ENCODE results near the gene FXYD4.
"Not testable (repeated sequence)": the region's sequence is repeated elsewhere in the genome, so short reads cannot be mapped to it uniquely, and the experiment has no call there.

FXYD4 gene, protein sequence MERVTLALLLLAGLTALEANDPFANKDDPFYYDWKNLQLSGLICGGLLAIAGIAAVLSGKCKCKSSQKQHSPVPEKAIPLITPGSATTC

DNA sequence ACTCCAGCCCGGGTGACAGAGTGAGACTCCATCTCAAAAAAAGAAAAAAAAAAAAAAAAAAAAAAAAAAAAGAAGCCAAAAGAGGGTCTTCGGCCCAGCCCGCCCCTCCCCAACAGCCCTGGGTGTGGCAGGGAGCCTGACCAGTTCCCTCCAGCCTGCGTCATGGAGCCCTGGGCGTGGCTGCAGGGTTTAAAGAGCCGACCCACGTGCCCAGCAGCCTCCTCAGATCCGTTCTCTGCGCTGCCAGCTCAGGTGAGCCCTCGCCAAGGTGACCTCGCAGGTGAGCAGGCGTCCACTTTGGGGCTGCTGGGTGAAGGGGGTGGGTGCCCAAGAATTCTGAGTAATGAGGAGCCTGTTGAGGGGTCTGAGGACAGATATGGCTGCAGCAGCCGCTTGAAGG lies at the start of gene FXYD4:
Gene FXYD4, plus strand, starts transcription at position 219 of the 400 bp plus-strand sequence. CDS start 2,111 bp downstream, outside the sequence.
- no peak for DNase-seq (ENCODE audit: low read depth, low spot score)

DNA sequence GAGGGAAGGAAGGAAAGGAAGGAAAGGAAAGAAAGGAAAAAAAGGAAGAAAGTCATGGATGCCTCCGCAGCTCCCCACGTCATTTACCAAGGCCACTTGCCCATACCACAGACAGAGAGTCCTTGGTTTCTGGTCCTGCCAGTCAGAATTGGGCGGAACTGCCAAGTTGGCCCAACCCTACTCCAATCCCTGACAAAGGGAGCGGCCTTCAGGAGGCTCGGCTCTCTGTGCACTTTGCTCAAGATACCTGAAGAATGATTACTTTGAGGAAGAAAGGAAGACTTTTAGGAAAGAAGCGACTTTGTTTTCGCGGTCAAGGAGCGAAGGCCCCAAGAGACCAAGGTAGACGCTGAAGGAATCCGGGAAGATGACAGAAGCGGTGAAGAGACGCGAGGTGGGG lies 49.1 kb upstream of the FXYD4 start:
- DNase-seq (ENCODE audit: low read depth, low spot score), result peak; percentile 6

DNA sequence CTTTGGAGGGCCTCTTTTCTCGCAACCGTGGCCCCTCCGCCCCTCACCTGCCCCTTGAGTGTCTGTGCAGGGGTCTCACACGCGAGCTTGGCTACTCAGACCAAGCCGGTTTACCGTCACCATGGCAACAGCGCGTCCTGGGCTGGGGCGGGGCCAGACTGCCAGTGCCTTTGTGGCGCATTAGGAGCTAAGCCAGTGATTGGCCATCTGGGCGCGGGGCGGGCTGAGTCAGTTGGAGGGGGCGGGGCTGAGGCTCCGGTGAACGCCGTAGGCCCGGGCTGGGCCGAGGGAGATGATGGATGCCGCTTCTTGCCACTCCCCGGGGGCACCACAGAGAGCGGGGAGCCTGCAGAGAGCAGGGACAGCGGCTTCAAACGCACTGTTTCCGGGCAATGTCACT lies 48.7 kb upstream of the FXYD4 start:
- peak; percentile 91 for DNase-seq (ENCODE audit: low read depth, low spot score)

DNA sequence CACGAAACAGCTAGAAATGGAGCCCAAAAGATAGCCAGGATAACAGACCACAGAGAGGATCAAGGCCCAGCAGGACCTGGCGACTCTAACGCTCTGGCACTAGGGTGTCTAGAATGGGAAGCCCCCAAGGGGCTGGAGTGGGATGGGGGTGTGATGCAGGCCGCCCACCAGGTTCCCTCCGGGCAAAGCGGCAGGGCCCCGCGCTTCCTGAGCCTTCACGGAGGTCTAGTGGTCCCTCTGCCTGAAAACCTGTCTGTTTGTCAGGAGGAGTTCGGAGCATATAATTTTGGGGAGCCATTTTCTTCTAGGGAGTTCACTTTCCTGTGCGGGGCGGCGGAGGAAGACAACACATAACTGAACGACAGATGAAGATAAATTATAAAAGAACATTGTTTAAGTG lies 48.2 kb upstream of the FXYD4 start:
- no peak for DNase-seq (ENCODE audit: low read depth, low spot score)

DNA sequence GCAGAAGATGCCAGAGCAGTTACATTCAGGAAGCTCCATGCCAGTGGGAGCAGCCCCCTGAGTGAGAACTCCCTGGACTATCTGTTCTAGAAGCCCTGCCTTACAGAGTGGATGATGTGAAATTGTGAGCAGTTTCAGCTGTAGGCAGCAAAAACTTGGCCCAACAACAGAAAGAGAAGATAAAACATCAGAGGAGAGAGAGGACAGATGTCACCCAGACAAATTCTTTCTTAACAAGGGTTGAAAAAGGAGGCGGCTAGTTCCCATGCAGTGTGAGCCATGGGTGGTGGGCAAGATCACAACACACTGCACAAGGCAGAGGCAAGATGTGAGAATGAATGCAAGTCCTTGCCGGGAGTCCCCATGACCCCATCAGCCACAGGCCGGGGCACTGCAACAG lies 46.6 kb upstream of the FXYD4 start:
- DNase-seq (ENCODE audit: low read depth, low spot score), result no peak

DNA sequence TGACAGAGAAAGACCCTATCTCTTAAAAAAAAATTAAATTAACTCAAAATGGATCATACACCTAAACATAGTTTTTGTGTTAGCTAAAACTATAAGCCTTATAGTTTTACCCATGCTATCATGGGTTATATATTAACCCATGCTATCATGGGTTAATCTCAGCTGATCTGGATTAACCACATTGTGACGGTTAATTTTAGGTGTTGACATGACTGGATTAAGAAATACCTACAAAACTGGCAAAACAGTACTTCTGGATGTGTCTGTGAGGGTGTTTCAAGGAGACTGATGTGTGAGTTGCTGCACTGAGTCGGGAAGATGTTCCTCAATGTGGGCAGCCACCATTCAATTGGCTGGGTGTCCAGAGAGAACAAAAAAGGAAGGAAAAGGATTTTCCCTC lies 44.3 kb upstream of the FXYD4 start:
- no peak for DNase-seq (ENCODE audit: low read depth, low spot score)

DNA sequence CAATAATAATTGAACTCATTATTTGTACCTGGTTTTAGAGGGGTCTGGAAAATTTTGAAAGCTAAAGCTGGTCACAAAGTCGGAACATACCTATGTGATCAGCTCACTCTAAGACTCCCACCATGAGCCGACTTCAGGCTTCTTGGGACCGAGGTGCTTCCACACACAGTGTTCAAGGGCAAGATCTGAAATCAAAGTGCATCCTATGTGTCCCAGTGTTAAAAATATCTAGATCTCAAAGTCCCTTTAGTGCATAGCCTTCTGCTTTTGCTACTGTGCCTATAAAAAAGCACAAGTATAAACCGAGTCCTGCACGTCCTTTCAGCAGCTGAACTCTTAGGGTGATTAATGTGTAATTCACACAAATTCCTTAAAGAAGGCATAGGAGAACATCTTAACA lies 43.5 kb upstream of the FXYD4 start:
- no peak for DNase-seq (ENCODE audit: low read depth, low spot score)

DNA sequence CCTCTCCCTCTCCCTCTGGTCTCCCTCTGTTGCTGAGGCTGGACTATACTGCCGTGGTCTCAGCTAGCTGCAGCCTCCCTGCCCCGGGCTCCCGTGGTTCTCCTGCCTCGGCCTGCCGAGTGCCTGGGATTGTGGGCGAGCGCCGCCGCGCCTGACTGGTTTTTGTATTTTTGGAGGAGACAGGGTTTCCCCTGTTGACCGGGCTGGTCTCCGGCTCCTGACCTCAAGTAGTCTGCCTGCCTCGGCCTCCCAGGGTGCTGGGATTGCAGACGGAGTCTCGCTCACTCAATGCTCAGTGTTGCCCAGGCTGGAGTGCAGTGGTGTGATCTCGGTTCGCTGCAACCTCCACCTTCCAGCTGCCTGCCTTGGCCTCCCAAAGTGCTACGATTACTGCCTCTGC lies 42.6 kb upstream of the FXYD4 start:
- not testable (repeated sequence) for DNase-seq (ENCODE audit: low read depth, low spot score)

DNA sequence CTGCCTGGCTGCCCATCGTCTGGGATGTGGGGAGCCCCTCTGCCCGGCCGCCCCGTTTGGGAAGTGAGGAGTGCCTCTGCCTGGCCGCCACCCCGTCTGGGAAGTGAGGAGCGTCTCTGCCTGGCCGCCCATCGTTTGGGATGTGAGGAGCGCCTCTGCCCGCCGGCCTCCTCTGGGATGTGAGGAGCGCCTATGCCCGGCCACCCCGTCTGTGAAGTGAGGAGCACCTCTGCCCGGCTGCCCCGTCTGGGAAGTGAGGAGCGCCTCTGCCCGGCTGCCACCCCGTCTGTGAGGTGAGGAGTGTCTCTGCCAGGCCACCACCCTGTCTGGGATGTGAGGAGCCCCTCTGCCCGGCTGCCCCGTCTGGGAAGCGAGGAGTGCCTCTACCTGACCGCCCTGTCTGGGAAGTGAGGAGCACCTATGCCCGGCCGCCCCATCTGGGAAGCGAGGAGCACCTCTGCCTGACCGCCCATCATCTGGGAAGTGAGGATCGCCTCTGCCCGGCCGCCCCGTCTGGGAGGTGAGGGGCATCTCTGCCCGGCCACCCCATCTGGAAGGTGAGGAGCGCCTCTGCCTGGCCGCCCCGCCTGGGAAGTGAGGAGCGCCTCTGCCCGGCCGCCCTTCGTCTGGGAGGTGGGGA lies 42.1 kb upstream of the FXYD4 start:
- not testable (repeated sequence) for DNase-seq (ENCODE audit: low read depth, low spot score)

DNA sequence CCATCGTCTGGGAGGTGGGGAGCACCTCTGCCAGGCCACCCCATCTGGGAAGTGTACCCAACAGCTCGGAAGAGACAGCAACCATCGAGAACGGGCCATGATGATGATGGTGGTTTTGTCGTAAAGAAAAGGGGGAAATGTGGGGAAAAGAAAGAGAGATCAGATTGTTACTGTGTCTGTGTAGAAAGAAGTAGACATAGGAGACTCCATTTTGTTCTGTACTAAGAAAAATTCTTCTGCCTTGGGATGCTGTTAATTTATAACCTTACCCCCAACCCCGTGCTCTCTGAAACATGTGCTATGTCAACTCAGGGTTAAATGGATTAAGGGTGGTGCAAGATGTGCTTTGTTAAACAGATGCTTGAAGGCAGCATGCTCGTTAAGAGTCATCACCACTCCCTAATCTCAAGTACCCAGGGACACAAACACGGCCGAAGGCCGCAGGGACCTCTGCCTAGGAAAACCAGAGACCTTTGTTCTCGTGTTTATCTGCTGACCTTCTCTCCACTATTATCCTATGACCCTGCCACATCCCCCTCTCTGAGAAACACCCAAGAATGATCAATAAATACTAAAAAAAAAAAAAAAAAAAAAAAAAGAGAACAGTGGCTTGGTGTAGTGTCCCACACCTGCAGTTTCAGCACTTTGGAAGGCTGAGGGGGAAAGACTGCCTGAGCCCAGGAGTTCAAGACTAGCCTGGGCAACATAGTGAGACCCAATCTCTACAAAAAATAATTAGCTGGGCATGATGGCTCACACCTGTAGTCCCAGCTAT lies 41.2 kb upstream of the FXYD4 start:
- DNase-seq (ENCODE audit: low read depth, low spot score), result not testable (repeated sequence)

DNA sequence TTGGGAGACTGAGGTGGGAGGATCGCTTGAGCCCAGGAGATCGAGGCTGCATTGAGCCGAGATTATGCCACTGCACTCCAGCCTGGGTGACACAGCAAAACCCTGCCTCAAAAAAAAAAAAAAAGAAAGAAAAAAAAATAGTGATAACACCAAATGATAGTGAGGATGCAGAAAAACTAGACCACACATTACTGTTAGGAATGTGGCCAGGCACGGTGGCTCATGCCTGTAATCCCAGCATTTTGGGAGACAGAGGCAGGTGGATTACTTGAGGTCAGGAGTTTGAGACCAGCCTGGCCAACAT lies 40.7 kb upstream of the FXYD4 start:
- DNase-seq (ENCODE audit: low read depth, low spot score), result not testable (repeated sequence)

DNA sequence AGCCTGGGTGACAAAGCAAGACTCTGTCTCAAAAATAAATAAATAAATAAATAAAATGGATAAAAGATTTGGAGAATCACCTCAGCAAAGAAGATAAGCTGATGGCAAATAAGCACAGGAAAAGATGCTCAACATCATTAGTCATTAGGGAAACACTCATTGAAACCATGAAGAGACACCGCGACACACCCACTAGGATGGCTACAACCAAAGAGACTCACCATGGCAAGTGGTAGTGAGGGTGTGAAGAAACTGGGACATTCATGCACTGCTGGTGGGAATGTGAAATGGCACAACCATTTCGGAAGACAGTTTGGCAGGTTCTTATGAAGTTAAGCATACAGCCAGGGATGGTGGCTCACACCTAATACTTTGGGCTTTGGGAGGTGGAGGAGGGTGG lies 37.8 kb upstream of the FXYD4 start:
- DNase-seq (ENCODE audit: low read depth, low spot score), result no peak

DNA sequence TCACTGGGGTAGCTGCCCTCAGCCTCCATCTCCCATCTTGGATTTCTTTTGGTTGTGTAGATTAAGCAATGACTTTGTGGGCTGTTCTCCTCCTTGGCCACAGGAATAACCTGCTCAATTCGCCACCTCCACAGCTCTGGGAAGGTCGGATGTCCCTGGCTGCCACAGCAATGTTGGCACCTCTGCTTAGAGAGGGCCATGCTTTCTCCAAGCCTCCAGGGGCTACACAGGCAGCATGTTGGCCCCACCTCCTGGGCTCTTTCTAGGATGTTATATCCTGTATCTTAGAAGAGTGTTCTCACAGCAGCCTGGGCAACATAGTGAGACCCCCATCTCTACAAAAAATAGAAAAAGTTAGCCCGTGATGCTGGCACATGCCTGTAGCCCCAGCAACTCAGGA lies 35.4 kb upstream of the FXYD4 start:
- no peak for DNase-seq (ENCODE audit: low read depth, low spot score)

DNA sequence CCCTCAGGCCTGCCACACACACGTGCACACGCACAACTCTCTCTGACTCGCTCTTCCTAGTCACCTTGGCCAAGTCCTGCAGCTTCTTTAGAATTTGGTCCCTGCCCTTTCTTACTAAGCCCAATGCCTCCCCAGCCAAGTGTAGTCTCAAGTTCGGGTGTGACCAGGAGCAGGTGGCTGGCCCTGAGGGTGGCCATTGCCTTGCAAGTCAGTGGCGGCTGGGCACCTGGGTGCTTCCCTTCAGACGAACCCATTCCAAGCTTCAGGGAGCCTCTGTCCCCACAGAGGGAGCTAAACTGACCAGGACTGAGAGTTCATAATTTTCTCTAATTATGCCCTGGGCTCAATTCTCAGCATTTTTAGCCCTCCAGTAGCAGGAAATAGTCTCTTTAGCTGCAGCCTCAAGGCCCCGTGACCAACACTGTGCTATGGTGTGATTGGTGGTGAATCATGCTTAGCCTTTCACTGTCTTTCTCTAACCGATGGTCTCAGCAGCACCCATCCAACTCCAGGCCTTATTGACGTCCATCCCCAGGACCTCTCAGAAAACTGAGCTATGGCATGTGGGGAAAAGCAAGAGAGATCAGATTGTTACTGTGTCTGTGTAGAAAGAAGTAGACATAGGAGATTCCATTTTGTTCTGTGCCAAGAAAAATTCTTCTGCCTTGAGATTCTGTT lies 34.7 kb upstream of the FXYD4 start:
- no peak for DNase-seq (ENCODE audit: low read depth, low spot score)

DNA sequence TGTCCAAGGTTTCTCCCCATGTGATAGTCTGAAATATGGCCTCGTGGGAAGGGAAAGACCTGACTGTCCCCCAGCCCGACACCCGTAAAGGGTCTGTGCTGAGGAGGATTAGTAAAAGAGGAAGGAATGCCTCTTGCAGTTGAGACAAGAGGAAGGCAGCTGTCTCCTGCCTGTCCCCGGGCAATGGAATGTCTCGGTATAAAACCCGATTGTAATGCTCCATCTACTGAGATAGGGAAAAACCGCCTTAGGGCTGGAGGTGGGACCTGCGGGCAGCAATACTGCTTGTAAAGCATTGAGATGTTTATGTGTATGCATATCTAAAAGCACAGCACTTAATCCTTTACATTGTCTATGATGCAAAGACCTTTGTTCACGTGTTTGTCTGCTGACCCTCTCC lies 33.9 kb upstream of the FXYD4 start:
- not testable (repeated sequence) for DNase-seq (ENCODE audit: low read depth, low spot score)

DNA sequence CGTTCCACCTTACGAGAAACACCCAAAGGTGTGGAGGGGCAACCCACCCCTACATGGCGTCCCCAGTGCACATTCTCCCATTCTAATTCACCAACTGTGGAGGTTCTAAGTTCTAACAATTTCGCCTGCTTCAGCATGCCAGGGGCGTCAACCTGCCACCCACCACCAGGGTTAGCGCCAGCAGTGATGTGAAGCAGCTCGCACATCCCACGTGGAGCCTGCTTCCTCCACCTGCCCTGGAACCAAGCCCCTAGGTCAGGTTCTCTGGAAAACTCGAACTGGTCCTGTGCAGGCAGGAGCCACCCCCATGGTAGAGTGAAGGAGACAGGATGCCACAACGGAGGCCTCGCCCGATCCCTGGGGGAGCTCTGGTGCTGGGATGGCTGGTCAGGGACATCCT lies 33.3 kb upstream of the FXYD4 start:
- no peak for DNase-seq (ENCODE audit: low read depth, low spot score)

DNA sequence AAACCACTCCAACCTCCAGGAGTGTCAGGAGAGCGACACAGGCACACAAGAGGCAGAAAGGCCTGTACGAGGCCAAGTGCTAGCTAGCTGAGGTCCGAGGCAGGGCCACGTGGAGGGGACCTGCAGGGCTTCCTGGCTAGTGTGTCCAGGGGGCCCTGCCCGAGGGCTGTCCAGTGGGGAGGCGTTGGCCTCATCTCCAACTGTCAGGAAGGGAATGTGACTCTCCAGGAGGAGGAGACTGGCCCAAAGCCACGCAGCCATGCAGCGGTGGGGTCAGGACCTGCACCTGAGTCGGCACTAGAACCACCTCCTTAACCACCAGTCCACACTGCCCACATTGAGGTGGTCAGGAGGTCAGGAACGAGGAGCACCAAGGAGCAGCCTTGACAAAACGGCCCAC lies 32.3 kb upstream of the FXYD4 start:
- DNase-seq (ENCODE audit: low read depth, low spot score), result no peak

DNA sequence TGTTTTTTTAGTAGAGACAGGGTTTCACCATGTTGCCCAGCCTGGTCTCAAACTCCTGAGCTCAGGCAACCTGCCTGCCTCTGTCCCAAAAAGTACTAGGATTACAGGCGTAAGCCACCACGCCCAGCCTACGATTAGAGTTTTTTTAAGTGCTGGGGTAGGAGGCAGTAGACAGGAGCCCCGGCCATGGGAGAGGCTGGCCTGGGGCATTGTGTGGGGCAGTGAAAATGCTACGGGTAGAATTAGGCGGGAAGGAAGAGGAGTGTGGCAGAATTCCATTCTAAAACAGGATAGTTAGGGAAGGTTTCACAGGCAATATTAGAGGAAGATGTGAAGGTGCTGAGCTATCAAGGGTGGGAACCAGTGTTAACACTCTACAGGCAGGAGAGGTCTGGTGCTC lies 31.3 kb upstream of the FXYD4 start:
- no peak for DNase-seq (ENCODE audit: low read depth, low spot score)

DNA sequence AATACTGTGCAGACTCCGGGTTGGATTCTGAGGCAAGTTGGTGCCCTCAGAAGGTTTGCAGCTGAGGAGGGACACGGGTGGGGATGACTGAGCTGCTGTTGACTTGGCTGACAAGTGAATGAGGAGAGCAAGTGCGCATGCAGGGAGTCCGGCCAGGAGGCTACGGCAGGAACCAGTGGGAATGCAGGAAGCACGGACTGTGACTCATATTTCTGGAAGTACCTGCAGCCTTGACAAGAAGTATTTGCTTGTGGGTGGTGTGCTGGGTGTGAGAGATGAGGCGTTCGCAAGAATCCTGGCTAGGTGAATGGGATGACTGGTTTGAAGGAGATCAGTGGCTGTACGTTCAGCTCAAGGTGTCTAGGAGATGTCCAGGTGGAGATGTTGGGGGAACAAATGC lies 30.8 kb upstream of the FXYD4 start:
- DNase-seq (ENCODE audit: low read depth, low spot score), result no peak

DNA sequence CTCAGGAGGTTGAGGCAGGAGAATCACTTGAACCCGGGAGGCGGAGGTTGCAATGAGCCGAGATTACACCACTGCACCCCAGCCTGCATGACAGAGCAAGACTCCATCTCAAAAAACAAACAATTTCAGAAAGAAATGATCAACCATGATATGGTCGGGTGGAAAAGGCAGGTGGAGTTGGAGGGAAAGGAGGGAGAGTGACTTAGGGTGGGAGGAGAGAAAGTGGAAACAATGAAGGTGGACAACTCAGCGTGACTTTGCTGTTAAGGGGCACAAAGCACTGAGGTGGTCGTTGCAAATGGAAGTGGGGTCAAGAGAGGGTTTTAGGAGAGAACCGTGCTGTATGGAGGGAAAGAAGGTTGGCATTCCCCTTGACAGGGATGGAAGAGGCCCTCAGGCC lies 30.0 kb upstream of the FXYD4 start:
- no peak for DNase-seq (ENCODE audit: low read depth, low spot score)

DNA sequence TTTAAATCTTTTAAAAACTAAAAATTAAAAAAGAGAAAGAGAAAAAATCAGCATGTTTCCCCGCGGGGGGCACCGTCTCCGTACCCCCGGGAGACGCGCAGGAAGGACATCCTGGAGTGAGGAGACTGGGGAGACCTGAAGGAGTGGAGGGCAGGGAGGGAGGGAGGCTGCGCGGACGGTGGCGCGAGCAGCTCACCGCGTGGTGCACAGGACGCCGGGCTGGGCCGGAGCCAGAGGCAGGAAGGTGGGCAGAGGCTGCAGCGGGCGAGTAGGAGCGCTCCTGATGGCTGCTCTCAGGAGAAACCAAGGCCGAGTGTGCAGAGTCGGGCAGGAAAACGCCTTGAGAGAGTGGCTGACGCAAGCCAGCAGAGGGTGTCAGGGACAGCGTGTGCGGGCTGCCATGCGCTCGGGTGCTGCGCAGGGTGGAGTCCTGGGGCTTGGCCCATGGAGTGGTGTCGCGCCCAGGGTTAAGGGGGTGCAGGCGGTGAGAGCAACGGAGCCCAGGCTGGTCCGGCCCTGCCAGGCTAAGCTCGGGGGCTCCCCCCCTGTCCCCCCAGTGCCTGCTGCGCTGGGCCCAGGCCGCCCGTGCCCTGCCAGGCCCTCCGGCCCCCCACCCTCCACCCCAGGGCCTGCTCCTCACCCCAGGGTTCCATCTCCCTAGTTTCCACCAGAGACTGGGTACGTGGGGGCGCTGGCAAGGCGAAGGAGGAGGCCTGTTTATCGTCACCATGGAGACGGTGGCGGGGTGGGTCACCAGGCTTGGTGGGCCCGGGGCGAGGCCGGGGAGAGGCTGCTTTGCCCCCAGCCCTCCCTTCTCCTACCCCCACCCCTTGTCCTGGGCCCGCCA lies 28.9 kb upstream of the FXYD4 start:
- DNase-seq (ENCODE audit: low read depth, low spot score), result no peak

DNA sequence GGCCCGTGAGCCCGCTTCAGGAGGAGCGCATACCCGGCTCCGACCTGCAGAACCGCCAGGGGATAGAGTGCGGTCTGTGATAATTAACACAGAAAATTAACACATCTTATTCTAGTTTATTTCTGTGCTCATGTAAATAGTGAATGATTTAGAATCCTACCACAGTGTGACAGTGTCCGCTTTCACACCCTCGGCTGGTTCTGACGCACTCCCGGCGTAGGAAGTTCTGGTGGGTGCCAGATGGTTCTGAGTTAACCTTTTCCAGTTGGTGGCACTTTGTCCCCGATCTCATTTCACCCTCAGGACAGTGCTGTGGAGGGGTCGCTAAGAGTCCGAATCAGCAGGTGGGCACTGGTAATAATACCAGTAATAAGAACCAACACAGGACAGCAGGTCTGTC lies 28.3 kb upstream of the FXYD4 start:
- no peak for DNase-seq (ENCODE audit: low read depth, low spot score)
